Endodermal cell (in vitro differentiated cells): ENCODE measurements around the gene MAT2A. TPM values are rescaled to one million over a fixed set of nuclear protein-coding genes. Genes with fewer than 3 reads are reported as not detected.
A peak's percentile ranks its signal among the peaks of the same experiment; 100 is the strongest.

Experiments
- DNase-seq: peaks from one replicate; pipeline ENCODE4 v3.0.0-alpha.2; 2017
- H3K27ac ChIP-seq: 2 replicates; pipeline ENCODE4 v1.5.1; 2013; ENCODE audit warnings: mild to moderate bottlenecking, low read depth, low read length, moderate library complexity
- H3K27me3 ChIP-seq: 2 replicates; pipeline ENCODE4 v1.6.1; 2013; ENCODE audit warnings: mild to moderate bottlenecking, low read length, moderate library complexity; ENCODE audit not compliant: insufficient read depth, control insufficient read depth, poor library complexity, severe bottlenecking
- H3K36me3 ChIP-seq: 2 replicates; pipeline ENCODE4 v1.7.0; 2013; ENCODE audit warnings: mild to moderate bottlenecking, low read length, moderate library complexity; ENCODE audit not compliant: control insufficient read depth, insufficient read depth
- H3K4me1 ChIP-seq: one replicate; pipeline ENCODE4 v1.7.0; 2013; ENCODE audit warnings: low read length; ENCODE audit not compliant: control insufficient read depth, insufficient read depth
- H3K4me3 ChIP-seq: 2 replicates; pipeline ENCODE4 v1.5.1; 2013; ENCODE audit warnings: mild to moderate bottlenecking, low read length, moderate library complexity
- H3K9ac ChIP-seq: 2 replicates; pipeline ENCODE4 v1.6.1; 2013; ENCODE audit warnings: mild to moderate bottlenecking, low read length, moderate library complexity; ENCODE audit not compliant: poor library complexity, severe bottlenecking; ENCODE audit errors: extremely low read depth
- H3K9me3 ChIP-seq: 2 replicates; pipeline ENCODE4 v1.6.1; 2013; ENCODE audit warnings: mild to moderate bottlenecking, low read length, moderate library complexity; ENCODE audit not compliant: control insufficient read depth
- H3K27ac Mint-ChIP-seq: 2 replicates; pipeline ENCODE4 v1.8.0; 2020; ENCODE audit warnings: mixed read lengths
- H3K27me3 Mint-ChIP-seq: 2 replicates; pipeline ENCODE4 v1.8.0; 2021; ENCODE audit warnings: mild to moderate bottlenecking, mixed read lengths; ENCODE audit not compliant: insufficient read depth
- H3K36me3 Mint-ChIP-seq: 2 replicates; pipeline ENCODE4 v1.8.0; 2020; ENCODE audit warnings: low read depth, mixed read lengths
- H3K4me1 Mint-ChIP-seq: 2 replicates; pipeline ENCODE4 v1.8.0; 2020; ENCODE audit warnings: mixed read lengths
- H3K4me3 Mint-ChIP-seq: 2 replicates; pipeline ENCODE4 v1.8.0; 2020; ENCODE audit warnings: mild to moderate bottlenecking, moderate library complexity, mixed read lengths
- H3K9me3 Mint-ChIP-seq: 2 replicates; pipeline ENCODE4 v1.8.0; 2020; ENCODE audit warnings: mild to moderate bottlenecking, mixed read lengths
- WGBS, 2 experiments: methylation state at CpG; one replicate each; pipeline versions ENCODE4 v1.1.5 to v1.1.7; 2013; ENCODE audit warnings: missing lambda C conversion rate in 2 of 2, mixed read lengths in 1 of 2; ENCODE audit not compliant: insufficient coverage in 1 of 2, insufficient read length in 1 of 2; 5-methylcytosine and 5-hydroxymethylcytosine counted together
- total RNA-seq, 2 donors: library from RNA; stranded (reverse); fragmentation: NEBNext Ultra II Directional in 1 of 2; extraction: Animal tissue kit (Norgen Biotek cat#: 25700) in 1 of 2; gene quantifications; 2 replicates in 1 of 2; 3 replicates in 1 of 2; pipeline ENCODE4 v1.2.1, GENCODE V29; 2021
- TF ChIP-seq, protein P1 (sequence below): fragments of 200-600 bp; sonication (generic); conservative IDR thresholded peaks from 2 replicates; pipeline ENCODE4 v1.5.0; 2021; ENCODE audit warnings: antibody characterized with exemption, mild to moderate bottlenecking

Gene MAT2A
- total RNA-seq, 2 donors from 2014 or later = 171 to 267 TPM

DNA sequence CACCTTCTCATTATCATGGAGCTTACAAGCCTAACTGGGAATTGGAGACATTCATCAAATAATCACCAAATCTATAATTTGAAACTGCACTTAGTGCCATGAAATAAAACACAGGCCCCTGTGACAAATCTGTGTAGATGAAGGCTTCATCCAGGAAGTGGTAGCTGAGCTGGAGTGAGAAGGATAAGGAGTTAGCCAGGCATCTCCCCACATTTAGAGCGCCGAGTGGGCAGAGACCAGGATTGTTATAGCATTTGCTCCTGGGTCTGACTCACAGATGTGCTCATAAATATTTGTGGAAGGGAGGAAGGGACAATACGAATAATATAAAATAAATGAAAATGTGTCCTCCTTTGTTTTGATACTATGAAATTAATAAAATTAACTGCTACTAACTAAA is 2.5 kb upstream of the MAT2A start:
- Histone ChIP-seq H3K4me3 (no peak overlapping the region), H3K27me3 (no peaks in the 10 kb centered on the region), H3K27ac (no peak overlapping the region), H3K9me3 (no peaks in the 10 kb centered on the region), H3K9ac (no peak overlapping the region), H3K36me3 (peaks cover 11% of the 10 kb centered on the region), H3K4me1 (peaks cover 11% of the 10 kb centered on the region)
- Mint-ChIP-seq H3K27me3 (no peaks in the 10 kb centered on the region), H3K9me3 (no peaks in the 10 kb centered on the region), H3K4me1 (peaks cover 24% of the 10 kb centered on the region), H3K27ac (no peak overlapping the region), H3K4me3 (no peak overlapping the region), H3K36me3 (peaks cover 18% of the 10 kb centered on the region)
- TF ChIP-seq, protein P1, sequence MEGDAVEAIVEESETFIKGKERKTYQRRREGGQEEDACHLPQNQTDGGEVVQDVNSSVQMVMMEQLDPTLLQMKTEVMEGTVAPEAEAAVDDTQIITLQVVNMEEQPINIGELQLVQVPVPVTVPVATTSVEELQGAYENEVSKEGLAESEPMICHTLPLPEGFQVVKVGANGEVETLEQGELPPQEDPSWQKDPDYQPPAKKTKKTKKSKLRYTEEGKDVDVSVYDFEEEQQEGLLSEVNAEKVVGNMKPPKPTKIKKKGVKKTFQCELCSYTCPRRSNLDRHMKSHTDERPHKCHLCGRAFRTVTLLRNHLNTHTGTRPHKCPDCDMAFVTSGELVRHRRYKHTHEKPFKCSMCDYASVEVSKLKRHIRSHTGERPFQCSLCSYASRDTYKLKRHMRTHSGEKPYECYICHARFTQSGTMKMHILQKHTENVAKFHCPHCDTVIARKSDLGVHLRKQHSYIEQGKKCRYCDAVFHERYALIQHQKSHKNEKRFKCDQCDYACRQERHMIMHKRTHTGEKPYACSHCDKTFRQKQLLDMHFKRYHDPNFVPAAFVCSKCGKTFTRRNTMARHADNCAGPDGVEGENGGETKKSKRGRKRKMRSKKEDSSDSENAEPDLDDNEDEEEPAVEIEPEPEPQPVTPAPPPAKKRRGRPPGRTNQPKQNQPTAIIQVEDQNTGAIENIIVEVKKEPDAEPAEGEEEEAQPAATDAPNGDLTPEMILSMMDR = no peak
- WGBS, 2 experiments = 94% methylated on average over 3 of the region's 3 CpGs; no CpG with 5 or more reads in 1 of the 2 experiments
- DNase-seq = no peak

DNA sequence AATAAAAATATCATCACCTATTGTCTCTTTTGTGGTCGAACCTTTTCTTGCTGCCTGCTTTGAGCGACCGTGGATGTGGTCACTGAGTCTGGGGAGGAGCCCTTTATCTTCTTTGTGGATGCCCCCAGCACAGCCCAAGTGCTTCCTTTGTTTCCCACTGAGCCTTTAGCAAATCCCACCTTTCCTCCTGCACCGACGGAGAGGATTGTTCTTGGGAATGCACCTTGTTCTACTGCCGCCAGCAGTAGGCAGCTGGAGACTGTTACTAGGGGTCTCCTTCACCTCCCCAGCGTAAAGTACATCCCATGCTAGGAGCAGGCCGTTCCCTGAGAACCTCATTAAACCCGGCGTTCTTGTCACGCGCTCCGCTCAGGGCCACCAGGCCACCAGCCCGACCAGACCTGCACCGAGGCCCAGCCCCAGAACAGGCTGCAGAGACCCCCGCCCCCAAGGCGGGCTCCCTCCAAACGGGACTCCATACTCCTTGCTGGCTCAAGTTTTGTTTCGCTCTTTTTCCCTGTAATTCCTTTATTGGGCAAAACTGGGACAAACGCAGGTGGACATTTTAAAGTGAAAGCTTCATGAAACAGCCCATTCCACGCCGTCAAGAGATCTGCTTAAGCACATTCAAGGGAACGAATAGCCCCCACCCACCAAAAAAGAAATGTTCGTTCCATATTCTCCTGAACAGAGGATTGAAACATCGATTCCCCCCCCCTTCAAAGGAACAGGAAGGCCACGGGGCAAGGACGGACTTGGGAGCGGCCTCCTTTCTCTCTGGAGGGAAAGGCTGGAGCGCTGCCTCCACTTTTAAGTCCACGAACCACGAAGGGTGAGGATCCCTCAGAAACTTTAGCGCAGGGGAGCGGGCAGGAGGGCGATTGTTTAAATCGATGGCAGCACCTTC is 1.1 kb upstream of the MAT2A start:
- Histone ChIP-seq H3K4me1 (peaks cover 22% of the 10 kb centered on the region), H3K9me3 (no peaks in the 10 kb centered on the region), H3K27ac (peak overlapping the region; percentile 100), H3K4me3 (peak overlapping the region; percentile 99), H3K27me3 (no peaks in the 10 kb centered on the region), H3K9ac (peak overlapping the region; percentile 98), H3K36me3 (peaks cover 25% of the 10 kb centered on the region)
- H3K27me3 Mint-ChIP-seq = no peaks in the 10 kb centered on the region
- DNase-seq = peak; percentile 88
- TF ChIP-seq, protein P1 = no peak
- 1% methylated on average over 14 to 35 of the region's 35 CpGs for WGBS, 2 experiments
- H3K36me3 Mint-ChIP-seq = peaks cover 32% of the 10 kb centered on the region
- no peaks in the 10 kb centered on the region for H3K9me3 Mint-ChIP-seq
- H3K4me3 Mint-ChIP-seq = peak overlapping the region; percentile 95
- peak overlapping the region; percentile 99 for H3K27ac Mint-ChIP-seq
- H3K4me1 Mint-ChIP-seq = peaks cover 38% of the 10 kb centered on the region

DNA sequence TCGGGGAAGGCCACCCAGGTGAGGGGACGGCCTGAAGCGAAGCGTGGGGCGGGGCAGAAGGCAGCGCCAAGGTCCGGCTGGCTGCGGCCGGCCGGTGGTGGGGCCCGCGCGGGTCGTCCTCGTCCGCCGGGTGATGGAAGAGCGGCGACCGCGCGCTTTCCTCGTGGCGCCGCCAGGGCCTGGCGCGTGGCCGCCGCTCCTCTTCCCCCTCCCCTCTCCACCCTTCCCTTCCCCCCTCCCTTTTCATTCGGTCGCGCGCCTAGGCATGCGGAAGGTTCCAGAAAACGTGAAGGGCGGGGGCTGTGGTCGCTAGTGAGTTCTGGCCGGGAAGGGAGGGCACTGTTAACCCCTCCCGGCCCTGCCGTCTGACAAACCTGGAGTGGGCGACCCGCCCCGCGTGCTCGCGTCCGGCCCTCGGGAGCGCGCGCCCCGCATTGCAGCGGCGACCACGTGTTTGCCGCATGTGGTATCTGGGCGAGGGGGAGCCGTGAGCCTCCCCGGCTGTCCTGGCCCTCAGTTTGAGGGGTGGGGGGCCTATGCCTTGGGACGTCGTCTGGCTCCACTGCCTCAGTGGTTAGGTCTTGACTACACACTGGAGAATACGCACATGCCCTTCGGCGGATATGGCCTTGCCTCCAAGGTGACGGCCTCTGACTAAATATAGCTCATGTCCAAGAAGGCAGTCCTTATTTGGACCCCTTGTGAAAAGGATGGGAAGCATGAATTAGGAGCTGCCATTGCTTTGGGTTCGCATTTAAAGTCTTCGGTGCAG is 579 bp downstream of the MAT2A start:
- peaks cover 42% of the 10 kb centered on the region for H3K4me1 Mint-ChIP-seq
- H3K36me3 ChIP-seq = peaks cover 42% of the 10 kb centered on the region
- H3K27me3 ChIP-seq = no peaks in the 10 kb centered on the region
- TF ChIP-seq, protein P1 = no peak
- peak overlapping the region; percentile 95 for H3K4me3 Mint-ChIP-seq
- H3K4me3 ChIP-seq = peak overlapping the region; percentile 99
- no peaks in the 10 kb centered on the region for H3K9me3 ChIP-seq
- peak overlapping the region; percentile 98 for H3K9ac ChIP-seq
- DNase-seq = peak; percentile 73
- H3K27me3 Mint-ChIP-seq = no peaks in the 10 kb centered on the region
- peaks cover 22% of the 10 kb centered on the region for H3K4me1 ChIP-seq
- peak overlapping the region; percentile 100 for H3K27ac ChIP-seq
- H3K9me3 Mint-ChIP-seq = no peaks in the 10 kb centered on the region
- H3K36me3 Mint-ChIP-seq = peaks cover 47% of the 10 kb centered on the region
- H3K27ac Mint-ChIP-seq = peak overlapping the region; percentile 99
- whole genome bisulfite sequencing, 2 experiments = 0% methylated on average over 31 to 67 of the region's 67 CpGs
